HepG2 (cell line): ENCODE data around the gene SAC3D1. TPM values are rescaled to one million over a fixed set of nuclear protein-coding genes. Genes with fewer than 3 reads are reported as not detected.

ENCODE experiments used
- CAMTA2 ChIP-seq: sonication (generic); formaldehyde crosslinking; IDR thresholded peaks from 2 replicates; pipeline ENCODE4 v1.4.0; 2020; ENCODE audit warnings: mild to moderate bottlenecking, missing genetic modification reagents, borderline replicate concordance
- CBFB ChIP-seq: sonication (generic); formaldehyde crosslinking; IDR thresholded peaks from 2 replicates; pipeline ENCODE4 v1.4.0; 2020; ENCODE audit warnings: missing genetic modification reagents
- GABPA ChIP-seq, 2 experiments: IDR thresholded peaks; 2 replicates each; pipeline ENCODE4 v1.6.1; 2011 to 2016; ENCODE audit warnings: low read depth in 2 of 2, low read length in 1 of 2, missing biosample characterization in 1 of 2, missing genetic modification characterization in 1 of 2
- KLF16 ChIP-seq, 2 experiments: sonication (generic) in 1 of 2; formaldehyde crosslinking in 1 of 2; IDR thresholded peaks; 2 replicates each; pipeline versions ENCODE4 v1.6.1 to v1.8.0; 2016 to 2023; ENCODE audit warnings: missing genetic modification reagents in 2 of 2, missing compliant biosample characterization in 1 of 2
- NRL ChIP-seq: sonication (generic); formaldehyde crosslinking; IDR thresholded peaks from 2 replicates; pipeline ENCODE4 v1.5.0; 2020; ENCODE audit warnings: missing genetic modification reagents, mild to moderate bottlenecking, moderate library complexity, borderline replicate concordance
- PAWR ChIP-seq: sonication (generic); formaldehyde crosslinking; IDR thresholded peaks from 2 replicates; pipeline ENCODE4 v1.4.0; 2020; ENCODE audit warnings: missing genetic modification reagents, mild to moderate bottlenecking, borderline replicate concordance
- TOE1 ChIP-seq: sonication (generic); formaldehyde crosslinking; IDR thresholded peaks from 2 replicates; pipeline ENCODE4 v1.4.0; 2020; ENCODE audit warnings: mild to moderate bottlenecking, missing genetic modification reagents
- ZFP37 ChIP-seq: sonication (generic); formaldehyde crosslinking; IDR thresholded peaks from 2 replicates; pipeline ENCODE4 v1.4.0; 2020; ENCODE audit warnings: missing genetic modification reagents, borderline replicate concordance
- ZNF768 ChIP-seq: sonication (generic); formaldehyde crosslinking; IDR thresholded peaks from 2 replicates; pipeline ENCODE4 v1.4.0; 2020; ENCODE audit warnings: missing genetic modification reagents
- ZNF839 ChIP-seq: sonication (generic); formaldehyde crosslinking; IDR thresholded peaks from 2 replicates; pipeline ENCODE4 v1.4.0; 2020; ENCODE audit warnings: missing genetic modification reagents, mild to moderate bottlenecking, borderline replicate concordance
- polyA plus RNA-seq, 8 experiments: library from polyadenylated mRNA; depleted of rRNA in 3 of 8; stranded (reverse) in 7 of 8; unstranded in 1 of 8; fragments of >200 nt; fragmentation: Illumina TruSeq in 4 of 8; extraction: Trizol in 4 of 8; gene quantifications; 2 replicates each; pipeline versions ENCODE4 v1.2.1 to v1.2.3, GENCODE V29; 2011 to 2016; ENCODE audit warnings: low read depth in 4 of 8, missing spikeins in 1 of 8, mixed read lengths in 1 of 8; ENCODE audit not compliant: insufficient read depth in 1 of 8
- total RNA-seq, 5 experiments: library from RNA; depleted of rRNA; stranded (reverse); fragments of >200 nt; fragmentation: Illumina TruSeq; extraction: Trizol; gene quantifications; 2 replicates each; pipeline ENCODE4 v1.2.3, GENCODE V29; 2016; ENCODE audit warnings: low read depth in 1 of 5
- TF ChIP-seq, protein P1 (sequence below): sonication (generic); formaldehyde crosslinking; IDR thresholded peaks from 2 replicates; pipeline ENCODE4 v1.4.0; 2020; ENCODE audit warnings: missing genetic modification reagents
- TF ChIP-seq, protein P2 (sequence below): sonication (generic); formaldehyde crosslinking; conservative IDR thresholded peaks from 2 replicates; pipeline ENCODE4 v1.8.0; 2022; ENCODE audit warnings: mild to moderate bottlenecking, moderate library complexity, missing genetic modification reagents
- TF ChIP-seq, protein P3 (sequence below): sonication (generic); formaldehyde crosslinking; IDR thresholded peaks from 2 replicates; pipeline ENCODE4 v1.8.0; 2022; ENCODE audit warnings: mild to moderate bottlenecking, missing genetic modification reagents, moderate library complexity
- TF ChIP-seq, protein P4 (sequence below): sonication (generic); formaldehyde crosslinking; IDR thresholded peaks from 2 replicates; pipeline ENCODE4 v1.8.1; 2023; ENCODE audit warnings: missing genetic modification reagents, inconsistent platforms, borderline replicate concordance
- TF ChIP-seq, protein P5 (sequence below): sonication (generic); formaldehyde crosslinking; IDR thresholded peaks from 2 replicates; pipeline ENCODE4 v1.4.0; 2020; ENCODE audit warnings: missing genetic modification reagents, borderline replicate concordance

Gene SAC3D1
- total and polyA plus RNA-seq, 2 of the 13 experiments (the other 11 are each of a cell fraction or from before 2014, with no cell fraction given): 7.4 to 36.3 TPM

DNA sequence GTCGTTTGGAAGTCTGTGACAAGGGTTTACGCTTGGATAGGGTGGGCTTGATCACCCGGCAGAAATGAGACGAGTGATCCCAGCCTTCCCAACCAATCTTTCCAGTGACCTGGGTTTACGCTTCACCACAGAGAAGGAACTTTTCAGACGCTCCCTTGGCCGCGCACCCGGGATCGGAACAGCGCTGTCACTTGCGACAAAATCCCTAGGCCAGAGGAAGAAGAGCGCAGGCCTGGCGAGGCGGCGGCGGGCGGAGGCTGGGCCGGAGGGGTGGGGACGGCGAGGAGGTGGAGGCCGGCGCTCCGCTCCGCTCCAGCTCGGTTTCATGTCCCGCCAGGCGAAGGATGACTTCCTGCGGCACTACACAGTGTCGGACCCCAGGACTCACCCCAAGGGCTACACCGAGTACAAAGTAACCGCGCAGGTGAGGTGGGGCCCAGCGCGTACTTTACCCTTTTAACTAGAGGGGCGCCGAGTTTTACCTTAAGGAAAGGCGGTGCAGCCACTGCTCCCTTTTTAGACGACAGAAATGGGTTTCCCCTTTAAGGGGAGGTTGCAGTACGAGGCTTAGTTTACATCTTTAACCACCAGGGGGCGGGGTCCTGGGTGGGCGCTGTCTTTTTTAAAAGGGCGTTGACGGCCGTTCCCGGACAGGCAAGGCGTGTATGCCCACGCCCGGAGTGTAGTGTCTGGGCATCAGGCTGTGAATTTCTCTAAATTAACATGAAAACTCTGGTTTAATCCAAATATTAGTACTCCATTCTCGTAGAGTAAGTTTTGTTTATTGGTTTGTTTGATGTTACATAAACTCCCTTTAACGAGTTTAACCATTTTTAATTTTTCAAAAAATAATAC is 13.6 kb upstream of the SAC3D1 start, which contains the start of gene SNX15 (continued):
- TF ChIP-seq KLF16 (CRISPR knock-in tag; IDR thresholded peaks at IDR 0.05) (peak in 1 of 2 experiments; percentile 55; a peak in 1 of 4 replicates), PAWR (no peak), ZNF839 (CRISPR knock-in tag) (no peak), ZFP37 (CRISPR knock-in tag) (no peak), GABPA (IDR thresholded peaks at IDR 0.05; ENCODE audit: low read depth, low read length) (no peak), GABPA (CRISPR knock-in tag; IDR thresholded peaks at IDR 0.05; ENCODE audit: low read depth) (peak; percentile 61; the same call in 1 of the 2 replicates), ZNF768 (peak; percentile 61; the same call in 1 of the 2 replicates), CAMTA2 (0 out of 2 replicates have a peak, but pooled peaks have one; percentile 79), TOE1 (CRISPR knock-in tag) (no peak), NRL (CRISPR knock-in tag) (peak; percentile 95; the same call in 1 of the 2 replicates), CBFB (CRISPR knock-in tag) (peak; percentile 55)
- TF ChIP-seq, protein P1, sequence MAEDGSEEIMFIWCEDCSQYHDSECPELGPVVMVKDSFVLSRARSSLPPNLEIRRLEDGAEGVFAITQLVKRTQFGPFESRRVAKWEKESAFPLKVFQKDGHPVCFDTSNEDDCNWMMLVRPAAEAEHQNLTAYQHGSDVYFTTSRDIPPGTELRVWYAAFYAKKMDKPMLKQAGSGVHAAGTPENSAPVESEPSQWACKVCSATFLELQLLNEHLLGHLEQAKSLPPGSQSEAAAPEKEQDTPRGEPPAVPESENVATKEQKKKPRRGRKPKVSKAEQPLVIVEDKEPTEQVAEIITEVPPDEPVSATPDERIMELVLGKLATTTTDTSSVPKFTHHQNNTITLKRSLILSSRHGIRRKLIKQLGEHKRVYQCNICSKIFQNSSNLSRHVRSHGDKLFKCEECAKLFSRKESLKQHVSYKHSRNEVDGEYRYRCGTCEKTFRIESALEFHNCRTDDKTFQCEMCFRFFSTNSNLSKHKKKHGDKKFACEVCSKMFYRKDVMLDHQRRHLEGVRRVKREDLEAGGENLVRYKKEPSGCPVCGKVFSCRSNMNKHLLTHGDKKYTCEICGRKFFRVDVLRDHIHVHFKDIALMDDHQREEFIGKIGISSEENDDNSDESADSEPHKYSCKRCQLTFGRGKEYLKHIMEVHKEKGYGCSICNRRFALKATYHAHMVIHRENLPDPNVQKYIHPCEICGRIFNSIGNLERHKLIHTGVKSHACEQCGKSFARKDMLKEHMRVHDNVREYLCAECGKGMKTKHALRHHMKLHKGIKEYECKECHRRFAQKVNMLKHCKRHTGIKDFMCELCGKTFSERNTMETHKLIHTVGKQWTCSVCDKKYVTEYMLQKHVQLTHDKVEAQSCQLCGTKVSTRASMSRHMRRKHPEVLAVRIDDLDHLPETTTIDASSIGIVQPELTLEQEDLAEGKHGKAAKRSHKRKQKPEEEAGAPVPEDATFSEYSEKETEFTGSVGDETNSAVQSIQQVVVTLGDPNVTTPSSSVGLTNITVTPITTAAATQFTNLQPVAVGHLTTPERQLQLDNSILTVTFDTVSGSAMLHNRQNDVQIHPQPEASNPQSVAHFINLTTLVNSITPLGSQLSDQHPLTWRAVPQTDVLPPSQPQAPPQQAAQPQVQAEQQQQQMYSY: peak; percentile 50; the same call in 1 of the 2 replicates
- TF ChIP-seq, protein P2, sequence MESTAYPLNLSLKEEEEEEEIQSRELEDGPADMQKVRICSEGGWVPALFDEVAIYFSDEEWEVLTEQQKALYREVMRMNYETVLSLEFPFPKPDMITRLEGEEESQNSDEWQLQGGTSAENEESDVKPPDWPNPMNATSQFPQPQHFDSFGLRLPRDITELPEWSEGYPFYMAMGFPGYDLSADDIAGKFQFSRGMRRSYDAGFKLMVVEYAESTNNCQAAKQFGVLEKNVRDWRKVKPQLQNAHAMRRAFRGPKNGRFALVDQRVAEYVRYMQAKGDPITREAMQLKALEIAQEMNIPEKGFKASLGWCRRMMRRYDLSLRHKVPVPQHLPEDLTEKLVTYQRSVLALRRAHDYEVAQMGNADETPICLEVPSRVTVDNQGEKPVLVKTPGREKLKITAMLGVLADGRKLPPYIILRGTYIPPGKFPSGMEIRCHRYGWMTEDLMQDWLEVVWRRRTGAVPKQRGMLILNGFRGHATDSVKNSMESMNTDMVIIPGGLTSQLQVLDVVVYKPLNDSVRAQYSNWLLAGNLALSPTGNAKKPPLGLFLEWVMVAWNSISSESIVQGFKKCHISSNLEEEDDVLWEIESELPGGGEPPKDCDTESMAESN: peak; percentile 75; the same call in 1 of the 2 replicates
- TF ChIP-seq, protein P3, sequence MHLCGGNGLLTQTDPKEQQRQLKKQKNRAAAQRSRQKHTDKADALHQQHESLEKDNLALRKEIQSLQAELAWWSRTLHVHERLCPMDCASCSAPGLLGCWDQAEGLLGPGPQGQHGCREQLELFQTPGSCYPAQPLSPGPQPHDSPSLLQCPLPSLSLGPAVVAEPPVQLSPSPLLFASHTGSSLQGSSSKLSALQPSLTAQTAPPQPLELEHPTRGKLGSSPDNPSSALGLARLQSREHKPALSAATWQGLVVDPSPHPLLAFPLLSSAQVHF (CRISPR knock-in tag): no peak
- TF ChIP-seq, protein P4, sequence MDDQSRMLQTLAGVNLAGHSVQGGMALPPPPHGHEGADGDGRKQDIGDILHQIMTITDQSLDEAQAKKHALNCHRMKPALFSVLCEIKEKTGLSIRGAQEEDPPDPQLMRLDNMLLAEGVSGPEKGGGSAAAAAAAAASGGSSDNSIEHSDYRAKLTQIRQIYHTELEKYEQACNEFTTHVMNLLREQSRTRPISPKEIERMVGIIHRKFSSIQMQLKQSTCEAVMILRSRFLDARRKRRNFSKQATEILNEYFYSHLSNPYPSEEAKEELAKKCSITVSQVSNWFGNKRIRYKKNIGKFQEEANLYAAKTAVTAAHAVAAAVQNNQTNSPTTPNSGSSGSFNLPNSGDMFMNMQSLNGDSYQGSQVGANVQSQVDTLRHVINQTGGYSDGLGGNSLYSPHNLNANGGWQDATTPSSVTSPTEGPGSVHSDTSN (CRISPR knock-in tag): no peak
- TF ChIP-seq, protein P5, sequence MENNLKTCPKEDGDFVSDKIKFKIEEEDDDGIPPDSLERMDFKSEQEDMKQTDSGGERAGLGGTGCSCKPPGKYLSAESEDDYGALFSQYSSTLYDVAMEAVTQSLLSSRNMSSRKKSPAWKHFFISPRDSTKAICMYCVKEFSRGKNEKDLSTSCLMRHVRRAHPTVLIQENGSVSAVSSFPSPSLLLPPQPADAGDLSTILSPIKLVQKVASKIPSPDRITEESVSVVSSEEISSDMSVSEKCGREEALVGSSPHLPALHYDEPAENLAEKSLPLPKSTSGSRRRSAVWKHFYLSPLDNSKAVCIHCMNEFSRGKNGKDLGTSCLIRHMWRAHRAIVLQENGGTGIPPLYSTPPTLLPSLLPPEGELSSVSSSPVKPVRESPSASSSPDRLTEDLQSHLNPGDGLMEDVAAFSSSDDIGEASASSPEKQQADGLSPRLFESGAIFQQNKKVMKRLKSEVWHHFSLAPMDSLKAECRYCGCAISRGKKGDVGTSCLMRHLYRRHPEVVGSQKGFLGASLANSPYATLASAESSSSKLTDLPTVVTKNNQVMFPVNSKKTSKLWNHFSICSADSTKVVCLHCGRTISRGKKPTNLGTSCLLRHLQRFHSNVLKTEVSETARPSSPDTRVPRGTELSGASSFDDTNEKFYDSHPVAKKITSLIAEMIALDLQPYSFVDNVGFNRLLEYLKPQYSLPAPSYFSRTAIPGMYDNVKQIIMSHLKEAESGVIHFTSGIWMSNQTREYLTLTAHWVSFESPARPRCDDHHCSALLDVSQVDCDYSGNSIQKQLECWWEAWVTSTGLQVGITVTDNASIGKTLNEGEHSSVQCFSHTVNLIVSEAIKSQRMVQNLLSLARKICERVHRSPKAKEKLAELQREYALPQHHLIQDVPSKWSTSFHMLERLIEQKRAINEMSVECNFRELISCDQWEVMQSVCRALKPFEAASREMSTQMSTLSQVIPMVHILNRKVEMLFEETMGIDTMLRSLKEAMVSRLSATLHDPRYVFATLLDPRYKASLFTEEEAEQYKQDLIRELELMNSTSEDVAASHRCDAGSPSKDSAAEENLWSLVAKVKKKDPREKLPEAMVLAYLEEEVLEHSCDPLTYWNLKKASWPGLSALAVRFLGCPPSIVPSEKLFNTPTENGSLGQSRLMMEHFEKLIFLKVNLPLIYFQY (CRISPR knock-in tag): 0 out of 2 replicates have a peak, but pooled peaks have one; percentile 26
